ENCODE measurements around the gene PPM1F.

GRCh38 chr22:21961127-21961867, 8.6 kb upstream of the PPM1F start:
- TF ChIP-seq MXI1 (conservative IDR thresholded peaks at IDR 0.05; ENCODE audit: poor library complexity, severe bottlenecking): no peak
- TF ChIP-seq REST (IDR thresholded peaks at IDR 0.05; ENCODE audit: borderline replicate concordance): no peak
- TF ChIP-seq CTCF (IDR thresholded peaks at IDR 0.05; ENCODE audit: poor library complexity, severe bottlenecking): no peak
- no peak for TF ChIP-seq EP300 (conservative IDR thresholded peaks at IDR 0.05; ENCODE audit: poor library complexity, severe bottlenecking)
- no peak for TF ChIP-seq EZH2 (IDR thresholded peaks at IDR 0.05; ENCODE audit: borderline replicate concordance, insufficient read depth, low read length, poor library complexity, severe bottlenecking)

Data from neural cell (in vitro differentiated cells).